ENCODE results near the gene CTPS1. TPM values are rescaled to one million over a fixed set of nuclear protein-coding genes. Genes with fewer than 3 reads are reported as not detected.

The CTPS1 gene
- total RNA-seq, 1 experiment from 2014 or later, result 66.4 TPM

DNA sequence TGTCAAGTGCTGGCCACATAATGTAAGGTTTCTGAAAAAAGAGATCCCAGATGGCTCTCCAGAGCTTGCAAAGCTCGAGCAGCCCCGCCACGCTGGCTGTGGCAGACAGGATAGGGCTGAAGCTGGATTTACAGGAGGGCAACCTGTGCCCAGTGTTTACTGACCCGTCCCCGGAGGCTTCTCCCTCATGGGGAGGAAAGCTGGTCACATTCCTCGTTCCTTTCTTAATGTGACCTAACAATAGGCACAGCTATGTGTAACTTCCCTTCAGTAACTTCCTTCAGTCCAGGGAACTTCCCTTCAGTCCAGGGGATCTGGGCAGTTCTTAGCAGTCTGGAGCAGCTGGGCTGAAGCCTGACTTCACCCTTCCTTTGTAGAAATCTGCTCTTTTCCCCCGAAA lies 34.3 kb downstream of the CTPS1 start:
- no TSS peak for BruUV-seq (replicated peaks)
- Histone ChIP-seq H3K27me3 (ENCODE audit: insufficient read depth, low read length) (no peaks in the 10 kb centered on the region), H3K36me3 (ENCODE audit: control insufficient read depth in 1 of 2, insufficient read depth in 2 of 2, low read length in 2 of 2) (peaks cover 39 to 61% of the 10 kb centered on the region in 2 experiments), H4K20me1 (ENCODE audit: insufficient read depth) (no peaks in the 10 kb centered on the region; the same call in 1 of the 2 replicates), H3K4me3 (replicated peaks in 1 of 2; ENCODE audit: low read depth in 1 of 2, low read length in 2 of 2) (no peak overlapping the region), H3K9ac (ENCODE audit: low read length) (no peak overlapping the region), H3K9me3 (ENCODE audit: control insufficient read depth in 1 of 2, insufficient read depth in 1 of 2, low read depth in 1 of 2, low read length in 2 of 2) (no peaks in the 10 kb centered on the region), H3K4me1 (ENCODE audit: control insufficient read depth in 1 of 2, insufficient read depth in 2 of 2, low read length in 2 of 2) (no peaks in the 10 kb centered on the region), H3K79me2 (ENCODE audit: insufficient read depth, low read length) (peaks cover 24% of the 10 kb centered on the region; the same call in 1 of the 2 replicates), H3K4me2 (ENCODE audit: low read length) (no peak overlapping the region), H3K9me2 (ENCODE audit: insufficient read depth) (no peaks in the 10 kb centered on the region), H2AFZ (ENCODE audit: low read depth, low read length, poor library complexity, severe bottlenecking) (no peak overlapping the region), H3K27ac (ENCODE audit: low read depth, low read length) (no peak overlapping the region)
- no peak for TF ChIP-seq TCF7L2 (IDR thresholded peaks at IDR 0.05; ENCODE audit: borderline replicate concordance, extremely low read depth, insufficient read depth, insufficient read length)
- TF ChIP-seq JUND (IDR thresholded peaks at IDR 0.05), result no peak
- no peak for TF ChIP-seq CEBPB (IDR thresholded peaks at IDR 0.05; ENCODE audit: low read depth)
- no peak for TF ChIP-seq YY1 (IDR thresholded peaks at IDR 0.05; ENCODE audit: extremely low read depth, insufficient replicate concordance, low read depth, low read length)
- TF ChIP-seq, protein P1, sequence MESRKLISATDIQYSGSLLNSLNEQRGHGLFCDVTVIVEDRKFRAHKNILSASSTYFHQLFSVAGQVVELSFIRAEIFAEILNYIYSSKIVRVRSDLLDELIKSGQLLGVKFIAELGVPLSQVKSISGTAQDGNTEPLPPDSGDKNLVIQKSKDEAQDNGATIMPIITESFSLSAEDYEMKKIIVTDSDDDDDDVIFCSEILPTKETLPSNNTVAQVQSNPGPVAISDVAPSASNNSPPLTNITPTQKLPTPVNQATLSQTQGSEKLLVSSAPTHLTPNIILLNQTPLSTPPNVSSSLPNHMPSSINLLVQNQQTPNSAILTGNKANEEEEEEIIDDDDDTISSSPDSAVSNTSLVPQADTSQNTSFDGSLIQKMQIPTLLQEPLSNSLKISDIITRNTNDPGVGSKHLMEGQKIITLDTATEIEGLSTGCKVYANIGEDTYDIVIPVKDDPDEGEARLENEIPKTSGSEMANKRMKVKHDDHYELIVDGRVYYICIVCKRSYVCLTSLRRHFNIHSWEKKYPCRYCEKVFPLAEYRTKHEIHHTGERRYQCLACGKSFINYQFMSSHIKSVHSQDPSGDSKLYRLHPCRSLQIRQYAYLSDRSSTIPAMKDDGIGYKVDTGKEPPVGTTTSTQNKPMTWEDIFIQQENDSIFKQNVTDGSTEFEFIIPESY (IDR thresholded peaks at IDR 0.05; ENCODE audit: extremely low read depth, insufficient replicate concordance, low read length), result no peak
- TF ChIP-seq SIN3A (IDR thresholded peaks at IDR 0.05; ENCODE audit: low read depth), result no peak
- no peak for TF ChIP-seq POLR2AphosphoS5 (IDR thresholded peaks at IDR 0.05; ENCODE audit: low read depth, low read length)
- no peak for TF ChIP-seq EZH2phosphoT487 (IDR thresholded peaks at IDR 0.05; ENCODE audit: borderline replicate concordance)
- TF ChIP-seq, protein P2, sequence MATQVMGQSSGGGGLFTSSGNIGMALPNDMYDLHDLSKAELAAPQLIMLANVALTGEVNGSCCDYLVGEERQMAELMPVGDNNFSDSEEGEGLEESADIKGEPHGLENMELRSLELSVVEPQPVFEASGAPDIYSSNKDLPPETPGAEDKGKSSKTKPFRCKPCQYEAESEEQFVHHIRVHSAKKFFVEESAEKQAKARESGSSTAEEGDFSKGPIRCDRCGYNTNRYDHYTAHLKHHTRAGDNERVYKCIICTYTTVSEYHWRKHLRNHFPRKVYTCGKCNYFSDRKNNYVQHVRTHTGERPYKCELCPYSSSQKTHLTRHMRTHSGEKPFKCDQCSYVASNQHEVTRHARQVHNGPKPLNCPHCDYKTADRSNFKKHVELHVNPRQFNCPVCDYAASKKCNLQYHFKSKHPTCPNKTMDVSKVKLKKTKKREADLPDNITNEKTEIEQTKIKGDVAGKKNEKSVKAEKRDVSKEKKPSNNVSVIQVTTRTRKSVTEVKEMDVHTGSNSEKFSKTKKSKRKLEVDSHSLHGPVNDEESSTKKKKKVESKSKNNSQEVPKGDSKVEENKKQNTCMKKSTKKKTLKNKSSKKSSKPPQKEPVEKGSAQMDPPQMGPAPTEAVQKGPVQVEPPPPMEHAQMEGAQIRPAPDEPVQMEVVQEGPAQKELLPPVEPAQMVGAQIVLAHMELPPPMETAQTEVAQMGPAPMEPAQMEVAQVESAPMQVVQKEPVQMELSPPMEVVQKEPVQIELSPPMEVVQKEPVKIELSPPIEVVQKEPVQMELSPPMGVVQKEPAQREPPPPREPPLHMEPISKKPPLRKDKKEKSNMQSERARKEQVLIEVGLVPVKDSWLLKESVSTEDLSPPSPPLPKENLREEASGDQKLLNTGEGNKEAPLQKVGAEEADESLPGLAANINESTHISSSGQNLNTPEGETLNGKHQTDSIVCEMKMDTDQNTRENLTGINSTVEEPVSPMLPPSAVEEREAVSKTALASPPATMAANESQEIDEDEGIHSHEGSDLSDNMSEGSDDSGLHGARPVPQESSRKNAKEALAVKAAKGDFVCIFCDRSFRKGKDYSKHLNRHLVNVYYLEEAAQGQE (IDR thresholded peaks at IDR 0.05; ENCODE audit: low read depth), result no peak
- TF ChIP-seq CBX3 (IDR thresholded peaks at IDR 0.05; ENCODE audit: low read depth), result no peak
- TF ChIP-seq, protein P3, sequence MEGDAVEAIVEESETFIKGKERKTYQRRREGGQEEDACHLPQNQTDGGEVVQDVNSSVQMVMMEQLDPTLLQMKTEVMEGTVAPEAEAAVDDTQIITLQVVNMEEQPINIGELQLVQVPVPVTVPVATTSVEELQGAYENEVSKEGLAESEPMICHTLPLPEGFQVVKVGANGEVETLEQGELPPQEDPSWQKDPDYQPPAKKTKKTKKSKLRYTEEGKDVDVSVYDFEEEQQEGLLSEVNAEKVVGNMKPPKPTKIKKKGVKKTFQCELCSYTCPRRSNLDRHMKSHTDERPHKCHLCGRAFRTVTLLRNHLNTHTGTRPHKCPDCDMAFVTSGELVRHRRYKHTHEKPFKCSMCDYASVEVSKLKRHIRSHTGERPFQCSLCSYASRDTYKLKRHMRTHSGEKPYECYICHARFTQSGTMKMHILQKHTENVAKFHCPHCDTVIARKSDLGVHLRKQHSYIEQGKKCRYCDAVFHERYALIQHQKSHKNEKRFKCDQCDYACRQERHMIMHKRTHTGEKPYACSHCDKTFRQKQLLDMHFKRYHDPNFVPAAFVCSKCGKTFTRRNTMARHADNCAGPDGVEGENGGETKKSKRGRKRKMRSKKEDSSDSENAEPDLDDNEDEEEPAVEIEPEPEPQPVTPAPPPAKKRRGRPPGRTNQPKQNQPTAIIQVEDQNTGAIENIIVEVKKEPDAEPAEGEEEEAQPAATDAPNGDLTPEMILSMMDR (IDR thresholded peaks at IDR 0.05 in 2 of 3, conservative IDR thresholded peaks at IDR 0.05 in 1 of 3; ENCODE audit: borderline replicate concordance in 1 of 3, insufficient read depth in 1 of 3, low read depth in 2 of 3, low read length in 2 of 3), result no peak
- no peak for TF ChIP-seq SRF (IDR thresholded peaks at IDR 0.05; ENCODE audit: low read depth)
- TF ChIP-seq, protein P4, sequence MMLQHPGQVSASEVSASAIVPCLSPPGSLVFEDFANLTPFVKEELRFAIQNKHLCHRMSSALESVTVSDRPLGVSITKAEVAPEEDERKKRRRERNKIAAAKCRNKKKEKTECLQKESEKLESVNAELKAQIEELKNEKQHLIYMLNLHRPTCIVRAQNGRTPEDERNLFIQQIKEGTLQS (IDR thresholded peaks at IDR 0.05), result no peak
- TF ChIP-seq ELF1 (IDR thresholded peaks at IDR 0.05; ENCODE audit: borderline replicate concordance, low read depth), result no peak
- no peak for TF ChIP-seq RAD21 (IDR thresholded peaks at IDR 0.05; ENCODE audit: low read depth)
- no peak for TF ChIP-seq EZH2 (IDR thresholded peaks at IDR 0.05)
- no peak for TF ChIP-seq POLR2A (IDR thresholded peaks at IDR 0.05; ENCODE audit: borderline replicate concordance, extremely low read depth, insufficient read depth, insufficient read length)
- TF ChIP-seq, protein P5, sequence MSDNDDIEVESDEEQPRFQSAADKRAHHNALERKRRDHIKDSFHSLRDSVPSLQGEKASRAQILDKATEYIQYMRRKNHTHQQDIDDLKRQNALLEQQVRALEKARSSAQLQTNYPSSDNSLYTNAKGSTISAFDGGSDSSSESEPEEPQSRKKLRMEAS (IDR thresholded peaks at IDR 0.05), result no peak
- no peak for TF ChIP-seq ZFX (IDR thresholded peaks at IDR 0.05)
- DNase-seq (ENCODE audit: low read depth, low spot score), result no peak
- CTCF ChIA-PET, result no interaction called here
- RAD21 ChIA-PET (ENCODE audit: low non-redundant PET in 1 of 2, low total read pairs in 2 of 2, uncharacterized antibody in 2 of 2, unreplicated experiment in 2 of 2), result no interaction called here
- POLR2A ChIA-PET, result interaction anchor here (1.2 kb wide), 1 partner anchor 34 kb away, joined by 3 read pairs; the partner anchor contains the start of gene CTPS1
- intact Hi-C loops (cut with micrococcal nuclease), result no loop called here
- no peak for ATAC-seq
